Measurements from ENCODE around the gene RBFOX1.

RBFOX1 gene

DNA sequence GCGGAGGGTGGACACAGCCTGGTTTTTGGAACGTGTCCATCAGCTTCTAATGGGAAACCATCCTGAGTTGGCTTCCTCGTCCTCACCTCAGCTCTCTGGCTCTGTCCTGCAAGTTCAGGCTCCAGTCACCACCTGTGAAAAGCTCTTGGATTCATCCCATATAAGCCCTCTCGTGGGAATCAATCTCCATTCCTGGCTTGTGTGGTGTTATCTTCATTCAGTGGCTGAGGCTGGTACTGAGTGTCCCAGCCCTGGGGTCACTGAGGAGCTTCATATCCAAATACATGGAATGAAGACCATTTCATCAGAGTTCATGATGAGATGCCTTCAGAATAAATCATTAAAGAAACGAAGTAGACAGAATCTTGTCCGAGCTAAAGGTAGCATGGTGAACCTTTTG lies 189.2 kb downstream of the RBFOX1 start:
- TF ChIP-seq, protein P1, sequence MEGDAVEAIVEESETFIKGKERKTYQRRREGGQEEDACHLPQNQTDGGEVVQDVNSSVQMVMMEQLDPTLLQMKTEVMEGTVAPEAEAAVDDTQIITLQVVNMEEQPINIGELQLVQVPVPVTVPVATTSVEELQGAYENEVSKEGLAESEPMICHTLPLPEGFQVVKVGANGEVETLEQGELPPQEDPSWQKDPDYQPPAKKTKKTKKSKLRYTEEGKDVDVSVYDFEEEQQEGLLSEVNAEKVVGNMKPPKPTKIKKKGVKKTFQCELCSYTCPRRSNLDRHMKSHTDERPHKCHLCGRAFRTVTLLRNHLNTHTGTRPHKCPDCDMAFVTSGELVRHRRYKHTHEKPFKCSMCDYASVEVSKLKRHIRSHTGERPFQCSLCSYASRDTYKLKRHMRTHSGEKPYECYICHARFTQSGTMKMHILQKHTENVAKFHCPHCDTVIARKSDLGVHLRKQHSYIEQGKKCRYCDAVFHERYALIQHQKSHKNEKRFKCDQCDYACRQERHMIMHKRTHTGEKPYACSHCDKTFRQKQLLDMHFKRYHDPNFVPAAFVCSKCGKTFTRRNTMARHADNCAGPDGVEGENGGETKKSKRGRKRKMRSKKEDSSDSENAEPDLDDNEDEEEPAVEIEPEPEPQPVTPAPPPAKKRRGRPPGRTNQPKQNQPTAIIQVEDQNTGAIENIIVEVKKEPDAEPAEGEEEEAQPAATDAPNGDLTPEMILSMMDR (IDR thresholded peaks at IDR 0.05; ENCODE audit: borderline replicate concordance, insufficient read depth, low read depth, low read length) = no peak
- H3K4me3 ChIP-seq (ENCODE audit: low read depth, low read length) = no peak overlapping the region

DNA sequence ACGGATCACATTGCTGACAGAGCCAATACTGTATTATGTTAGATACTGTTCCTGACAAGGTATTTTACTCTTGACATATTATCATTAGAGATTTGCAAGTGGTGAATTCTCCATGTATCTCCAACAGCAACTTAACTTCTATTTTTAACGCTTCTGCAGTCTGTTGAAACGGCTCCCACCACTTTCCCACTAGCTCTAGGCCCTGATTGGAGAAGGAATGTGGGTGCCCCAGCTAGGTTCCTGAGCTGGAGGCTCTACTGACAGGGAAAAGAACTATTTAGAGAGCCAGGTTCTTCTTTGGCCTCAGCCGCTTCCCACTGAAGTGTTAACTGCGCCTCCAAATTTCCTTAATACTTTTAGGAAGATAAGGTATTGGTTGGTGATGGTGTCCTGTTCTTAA lies 191.8 kb downstream of the RBFOX1 start:
- no peak overlapping the region for H3K4me3 ChIP-seq (ENCODE audit: low read depth, low read length)
- TF ChIP-seq, protein P1 (IDR thresholded peaks at IDR 0.05; ENCODE audit: borderline replicate concordance, insufficient read depth, low read depth, low read length) = no peak

DNA sequence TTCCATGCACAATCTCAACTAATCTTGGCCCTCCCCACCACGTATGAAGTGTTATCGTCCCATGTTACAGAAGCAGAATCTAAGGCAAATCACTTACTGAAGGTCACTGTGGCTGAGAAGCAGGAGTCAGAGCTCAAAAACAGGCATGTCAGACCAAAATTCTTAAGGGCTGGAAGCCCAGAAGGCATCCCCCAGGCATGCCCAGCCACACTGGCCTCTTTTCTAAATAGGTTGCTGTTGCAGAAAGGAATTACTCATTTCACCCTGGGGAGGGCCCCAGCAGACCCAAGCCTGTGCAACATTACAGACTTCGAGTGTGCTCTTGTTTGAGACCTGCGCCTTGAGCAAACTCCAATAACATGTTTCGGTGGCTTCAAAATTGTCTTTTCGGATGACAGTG lies 194.1 kb downstream of the RBFOX1 start:
- TF ChIP-seq, protein P1 (IDR thresholded peaks at IDR 0.05; ENCODE audit: borderline replicate concordance, insufficient read depth, low read depth, low read length) = no peak

DNA sequence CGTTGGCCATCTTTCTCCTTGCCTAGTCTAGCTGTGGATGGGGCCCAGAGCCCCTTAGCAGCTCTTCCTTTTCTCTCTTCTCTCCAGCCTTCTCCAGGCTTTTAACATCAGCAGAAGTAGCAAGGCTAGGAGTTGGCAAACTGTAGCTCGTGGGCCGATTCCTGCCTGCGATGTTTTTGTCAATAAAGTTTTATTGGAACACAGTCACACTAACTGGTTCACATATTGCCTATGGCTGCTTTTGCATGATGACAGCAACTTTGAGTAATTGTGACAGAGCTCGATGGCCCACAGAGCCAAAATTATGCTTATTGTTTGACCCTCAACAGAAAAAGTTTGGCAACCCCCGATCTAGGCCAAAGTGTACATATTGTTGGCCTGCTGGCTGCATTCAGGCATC lies 199.9 kb downstream of the RBFOX1 start:
- no peak overlapping the region for H3K4me3 ChIP-seq (ENCODE audit: low read depth, low read length)
- TF ChIP-seq, protein P1 (IDR thresholded peaks at IDR 0.05; ENCODE audit: borderline replicate concordance, insufficient read depth, low read depth, low read length) = no peak

More for the DNA sequence above, 194.1 kb downstream of the RBFOX1 start:
- no peak overlapping the region for H3K4me3 ChIP-seq (ENCODE audit: low read depth, low read length)

DNA sequence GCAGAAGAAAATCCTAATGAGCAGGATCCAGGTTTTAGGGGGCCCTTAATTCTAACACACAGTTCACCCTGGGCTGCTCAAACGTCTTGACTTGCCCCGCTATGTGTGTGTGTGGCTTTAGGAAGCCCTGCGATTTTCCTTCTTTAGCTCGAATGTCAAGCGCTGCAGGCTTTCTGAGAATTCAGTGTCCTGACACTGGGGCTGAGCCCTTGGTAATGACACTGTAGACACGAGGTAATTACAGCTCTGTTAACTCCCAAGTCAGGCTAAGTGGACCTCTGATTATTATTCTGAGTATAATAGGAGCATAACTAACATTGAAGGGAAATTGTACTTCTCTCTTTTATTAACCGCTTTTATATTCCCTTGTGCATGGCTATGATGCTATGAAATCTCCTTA lies 202.1 kb downstream of the RBFOX1 start:
- TF ChIP-seq, protein P1 (IDR thresholded peaks at IDR 0.05; ENCODE audit: borderline replicate concordance, insufficient read depth, low read depth, low read length) = no peak
- no peak overlapping the region for H3K4me3 ChIP-seq (ENCODE audit: low read depth, low read length)

DNA sequence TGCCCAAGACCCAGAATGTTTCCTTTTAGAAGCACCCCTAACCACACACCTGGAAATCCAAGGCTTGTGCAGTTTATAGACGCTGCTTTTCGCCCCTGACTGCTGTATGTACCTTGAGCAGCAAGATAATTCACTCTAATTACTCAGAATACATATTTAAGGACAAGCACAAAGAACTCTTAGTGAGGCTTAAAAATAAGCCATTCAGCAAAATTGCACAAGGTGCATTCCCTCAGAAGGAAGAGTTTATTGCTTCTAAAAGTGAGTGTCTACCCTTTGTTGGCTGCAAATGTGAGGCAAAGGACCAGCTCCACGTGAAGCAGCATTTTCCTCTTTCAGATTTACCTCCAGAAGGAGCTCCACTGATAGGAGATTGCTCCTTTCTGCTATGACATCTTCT lies 208.4 kb downstream of the RBFOX1 start:
- TF ChIP-seq, protein P1 (IDR thresholded peaks at IDR 0.05; ENCODE audit: borderline replicate concordance, insufficient read depth, low read depth, low read length) = no peak
- no peak overlapping the region for H3K4me3 ChIP-seq (ENCODE audit: low read depth, low read length)

DNA sequence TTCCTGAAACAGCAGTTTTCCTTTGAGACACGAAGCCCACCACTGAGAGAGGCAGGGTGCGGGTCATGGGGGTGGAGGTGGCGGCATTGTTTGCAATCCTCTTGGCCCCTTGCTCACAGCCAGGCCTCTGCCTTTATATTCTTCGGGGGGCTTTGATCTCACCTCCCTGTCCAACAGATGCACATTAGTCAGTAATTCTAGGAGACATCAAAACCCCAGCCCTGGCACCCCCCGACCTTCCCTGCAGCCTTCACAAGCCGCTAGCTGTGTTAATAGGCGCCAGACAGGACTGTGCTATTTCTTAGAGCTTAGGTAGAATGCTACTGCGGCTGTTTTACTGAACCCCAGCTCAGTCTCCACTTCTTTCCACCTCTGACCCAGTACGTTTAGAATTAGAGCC lies 212.6 kb downstream of the RBFOX1 start:
- TF ChIP-seq, protein P1 (IDR thresholded peaks at IDR 0.05; ENCODE audit: borderline replicate concordance, insufficient read depth, low read depth, low read length) = no peak
- no peak overlapping the region for H3K4me3 ChIP-seq (ENCODE audit: low read depth, low read length)
